SKM-1 (cell line): ENCODE data around the gene ZNF423.

Experiments used
- DNase-seq: peaks from one replicate; lab custom pipeline; 2025; ENCODE audit not compliant: unreplicated experiment; lab: John Stamatoyannopoulos, UW

ZNF423 gene

DNA sequence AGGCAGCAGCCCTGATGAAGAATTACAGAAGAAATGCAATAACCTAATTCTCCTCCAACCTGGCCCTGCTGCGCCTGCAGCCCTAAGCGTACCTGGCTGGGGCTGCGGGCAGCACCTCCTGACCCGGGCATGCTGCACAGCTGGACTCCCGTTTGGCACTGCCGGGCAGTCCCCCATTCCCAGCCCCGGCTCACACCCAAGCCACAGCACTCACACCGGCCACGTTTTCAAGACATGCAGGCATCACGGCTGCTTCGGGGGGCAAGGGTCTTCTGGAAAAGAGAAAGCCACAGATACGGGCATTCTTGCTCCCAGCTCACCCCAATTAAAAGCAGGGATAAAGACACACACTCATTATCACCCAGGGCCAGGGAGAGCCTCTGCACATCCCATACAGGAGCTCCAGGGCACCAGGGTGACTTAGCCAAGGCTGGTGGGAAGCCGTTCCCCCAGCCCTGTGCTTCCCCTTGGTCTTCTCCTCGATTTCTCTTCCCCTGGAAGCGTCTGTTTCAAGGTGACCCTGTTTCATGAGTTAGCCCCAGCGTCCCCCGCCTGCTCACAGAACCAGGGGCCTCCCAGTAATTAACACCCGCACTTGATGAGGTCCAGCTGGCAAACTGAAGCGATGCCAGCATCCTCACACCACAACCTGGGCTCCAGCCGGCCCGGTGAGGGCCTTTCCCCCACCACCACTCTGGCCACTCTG lies 265.6 kb downstream of the ZNF423 start:
- DNase-seq: no peak

DNA sequence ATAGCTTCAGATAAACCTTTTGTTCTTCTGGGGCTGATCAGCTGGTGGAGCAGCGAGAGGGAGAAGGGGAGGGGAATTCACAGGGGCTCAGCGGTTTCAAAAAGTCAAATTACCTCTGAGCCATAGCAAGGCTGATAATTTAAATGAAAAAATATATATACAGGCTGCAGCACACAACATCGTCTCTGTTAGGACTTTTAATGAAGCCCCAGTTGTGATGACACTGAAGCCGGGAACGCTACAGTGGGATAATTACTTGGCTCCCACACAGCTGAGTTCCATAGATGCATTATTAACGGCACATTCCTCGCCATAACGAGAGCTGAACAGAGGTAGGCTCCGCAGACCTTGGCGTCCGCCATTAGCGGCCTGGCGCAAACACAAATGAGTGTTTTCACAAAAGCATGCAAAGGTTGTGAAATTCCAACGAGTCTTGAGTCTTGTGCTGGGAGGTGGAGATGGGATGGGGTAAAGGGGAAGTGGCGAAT lies 266.3 kb downstream of the ZNF423 start:
- no peak for DNase-seq

DNA sequence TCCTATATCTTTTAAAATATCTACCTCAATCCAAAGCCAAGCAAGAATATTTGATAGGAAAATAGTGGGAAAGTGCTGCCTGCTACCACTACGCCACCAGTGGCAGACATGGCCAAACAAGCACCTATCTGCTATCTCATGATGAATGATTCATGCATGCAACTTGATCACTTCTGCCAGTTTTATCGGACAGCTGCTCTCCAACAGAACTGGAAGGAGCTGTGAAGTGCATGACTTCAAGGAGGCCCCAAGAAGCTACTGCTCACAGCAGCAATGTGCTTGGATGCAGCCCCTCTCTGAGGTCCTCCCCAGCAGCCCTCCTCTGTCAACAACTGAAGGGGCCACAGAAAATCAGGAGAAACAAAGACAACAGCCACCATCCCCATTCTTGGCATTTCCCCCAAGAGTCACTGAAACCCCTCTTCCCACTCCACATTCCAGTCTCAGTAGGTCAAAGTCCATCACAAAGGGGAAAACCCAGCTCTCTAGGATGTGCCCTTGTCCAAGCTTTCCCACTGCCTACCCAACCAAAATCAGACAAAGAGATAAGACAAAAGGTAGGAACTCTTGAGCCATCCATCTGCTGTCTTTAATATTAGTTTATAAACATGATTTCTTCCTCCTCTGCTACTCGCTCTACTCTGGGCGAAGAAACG lies 267.1 kb downstream of the ZNF423 start:
- no peak for DNase-seq

DNA sequence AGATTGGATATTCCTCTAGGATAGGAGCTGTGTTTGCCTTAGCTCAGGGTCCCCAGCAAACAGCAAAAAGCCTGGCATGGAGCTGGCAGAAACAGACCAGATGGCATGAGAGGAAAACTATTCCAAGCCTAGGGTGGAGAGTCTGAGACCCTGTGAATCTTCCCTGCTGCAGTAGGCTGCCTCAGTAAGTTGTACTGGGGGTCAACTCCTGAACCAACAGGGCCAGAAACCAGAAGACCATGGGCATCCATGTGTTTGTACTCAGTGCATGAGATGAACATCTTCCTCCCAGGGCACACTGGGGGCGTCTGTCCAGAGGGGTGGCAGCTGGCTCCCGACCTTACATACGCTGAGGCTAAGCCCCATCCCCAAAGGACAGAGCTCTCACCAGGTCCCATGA lies 267.9 kb downstream of the ZNF423 start:
- no peak for DNase-seq

DNA sequence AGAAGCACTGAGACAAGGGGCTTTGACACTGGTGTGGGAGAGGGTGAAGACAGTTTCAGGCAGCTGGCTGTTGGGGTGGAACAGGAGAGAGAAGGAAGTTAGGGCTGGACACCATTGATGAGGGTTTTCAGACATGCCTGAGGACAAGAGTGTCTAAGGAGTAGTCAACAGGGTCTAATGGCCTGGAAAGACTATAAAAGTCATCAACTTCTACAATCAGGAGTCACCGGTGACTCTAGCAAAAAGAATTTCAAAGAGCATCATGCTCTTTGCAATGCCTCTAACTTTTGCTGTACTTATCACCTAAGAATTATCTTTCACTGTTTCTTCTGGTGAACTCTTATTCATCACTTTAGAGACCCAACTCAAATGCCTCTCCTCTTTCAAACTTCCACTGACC lies 268.4 kb downstream of the ZNF423 start:
- no peak for DNase-seq

DNA sequence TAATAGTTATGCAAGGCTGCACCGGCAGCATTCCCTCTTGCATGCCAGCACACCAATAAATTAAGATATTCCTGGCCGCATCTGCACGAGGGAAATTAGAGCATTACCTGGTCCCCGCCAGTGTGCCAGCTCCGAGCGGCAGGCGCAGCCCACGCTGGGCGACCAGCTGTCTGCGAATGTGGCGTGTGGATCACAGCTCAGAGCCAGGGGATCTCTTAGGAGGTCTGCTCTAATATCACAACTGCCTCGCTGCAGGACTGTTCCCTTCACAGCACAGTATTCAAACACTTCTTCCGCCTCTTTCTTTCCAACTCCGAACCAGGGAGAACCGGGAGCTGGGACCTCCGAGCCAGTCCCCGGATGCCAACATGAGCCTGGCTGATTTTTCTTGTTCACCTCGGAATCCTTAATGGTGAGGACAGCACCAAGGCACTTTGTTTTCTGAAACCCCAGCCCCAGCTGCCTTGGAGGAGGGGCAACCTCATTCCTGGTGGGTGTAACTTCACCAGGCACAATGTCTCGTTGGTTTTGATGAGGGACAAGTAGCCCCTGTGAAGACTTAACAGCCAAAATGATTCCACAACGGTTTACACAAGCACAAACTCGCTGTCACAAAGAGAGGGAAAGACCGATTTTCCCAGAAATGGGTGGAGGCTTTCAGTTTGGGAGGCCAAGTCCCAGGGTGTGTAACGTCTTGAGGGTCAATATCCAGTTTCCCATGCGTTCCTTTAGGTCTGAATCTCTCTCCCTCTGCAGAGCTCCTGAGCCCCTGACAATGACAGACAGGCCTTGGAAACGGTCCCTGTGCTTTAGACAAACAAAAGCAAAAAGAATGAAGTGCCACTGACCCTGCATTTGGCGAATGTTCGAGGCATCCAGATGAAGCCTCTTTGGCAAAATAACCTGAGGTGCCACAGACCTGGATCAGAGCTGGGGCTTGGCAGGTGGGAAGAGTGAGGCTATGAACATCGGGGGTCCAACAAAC lies 269.2 kb downstream of the ZNF423 start:
- no peak for DNase-seq

DNA sequence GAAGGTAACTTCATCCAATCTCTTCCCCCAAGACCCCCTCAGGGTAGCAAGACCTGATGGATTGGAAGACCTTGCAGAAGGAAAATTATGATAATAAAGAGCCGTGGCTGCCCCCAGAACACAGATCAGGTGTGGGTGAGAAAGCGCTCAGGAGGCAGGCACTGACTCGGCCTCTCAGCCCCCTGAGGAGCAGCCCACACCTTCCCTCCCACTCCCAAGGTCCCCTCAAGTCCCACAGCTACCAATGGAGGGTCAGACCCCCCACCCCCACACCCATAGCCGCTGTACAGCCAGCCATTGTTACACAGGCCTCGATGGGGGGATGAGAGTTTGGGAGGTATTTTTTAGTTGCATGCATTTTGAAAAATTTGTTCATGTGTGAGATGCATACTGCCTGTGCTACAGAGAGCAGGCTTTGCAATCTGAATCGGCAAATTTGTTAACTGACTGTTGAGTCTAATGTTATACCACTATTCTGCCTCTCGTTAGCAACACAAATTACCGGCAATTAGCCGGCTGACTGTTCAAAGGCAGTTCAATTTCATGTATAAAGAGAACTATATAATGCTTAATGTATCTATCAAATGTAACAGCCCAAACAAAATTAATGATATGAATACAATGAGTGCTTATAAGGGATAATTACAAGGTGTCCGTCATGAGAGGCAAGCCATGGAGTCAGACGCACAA lies 270.6 kb downstream of the ZNF423 start:
- DNase-seq: no peak

DNA sequence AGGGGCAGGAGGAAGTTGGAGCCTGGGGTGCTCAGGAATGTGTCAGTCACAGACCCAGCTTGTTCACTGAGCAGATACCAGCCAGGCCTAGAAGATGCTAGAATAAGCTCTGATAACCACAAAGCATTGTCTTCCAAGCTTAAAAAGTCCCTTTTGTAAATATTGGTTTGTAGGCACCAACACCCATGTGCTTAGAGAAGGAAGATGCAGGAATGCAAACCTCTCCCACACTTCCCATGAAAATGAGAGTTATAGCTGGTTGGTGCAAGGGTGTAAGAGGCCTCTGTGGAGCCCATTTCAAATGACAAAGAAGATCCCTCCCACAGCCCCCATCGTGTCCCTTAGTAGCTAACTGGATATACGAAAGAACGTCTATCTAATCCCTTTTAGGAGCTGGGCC lies 272.0 kb downstream of the ZNF423 start:
- no peak for DNase-seq

DNA sequence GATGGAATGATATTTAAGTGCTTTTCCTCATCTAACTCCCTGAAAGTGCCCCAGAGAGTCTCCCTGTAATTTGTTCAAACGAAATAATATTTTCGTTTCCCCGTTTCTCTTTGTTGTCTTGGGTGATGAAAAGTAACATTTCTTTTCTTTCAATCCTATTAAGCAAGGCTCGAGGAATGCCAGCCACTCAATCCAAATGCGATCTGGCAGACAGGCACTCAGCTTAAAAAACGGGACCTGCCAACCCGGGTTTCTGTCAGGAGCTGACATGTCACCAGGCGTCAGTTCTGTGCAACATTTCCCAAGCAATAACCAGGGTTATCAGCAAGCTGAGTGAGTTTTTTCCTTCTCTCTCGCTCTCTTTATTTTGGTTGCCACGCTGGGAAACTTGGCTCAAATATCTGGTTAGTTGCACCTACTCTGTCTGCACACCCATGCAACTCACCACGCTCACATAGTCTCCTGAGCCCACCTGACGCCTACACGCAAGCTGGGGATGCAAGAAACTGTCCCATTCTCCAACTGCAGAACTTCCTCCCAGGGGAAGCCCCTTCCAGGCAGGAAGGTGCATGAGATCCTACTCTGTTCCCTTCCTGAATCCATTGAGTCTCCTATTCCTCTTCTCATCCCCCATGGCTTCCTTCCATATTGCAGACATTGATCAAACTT lies 274.1 kb downstream of the ZNF423 start:
- DNase-seq: no peak

DNA sequence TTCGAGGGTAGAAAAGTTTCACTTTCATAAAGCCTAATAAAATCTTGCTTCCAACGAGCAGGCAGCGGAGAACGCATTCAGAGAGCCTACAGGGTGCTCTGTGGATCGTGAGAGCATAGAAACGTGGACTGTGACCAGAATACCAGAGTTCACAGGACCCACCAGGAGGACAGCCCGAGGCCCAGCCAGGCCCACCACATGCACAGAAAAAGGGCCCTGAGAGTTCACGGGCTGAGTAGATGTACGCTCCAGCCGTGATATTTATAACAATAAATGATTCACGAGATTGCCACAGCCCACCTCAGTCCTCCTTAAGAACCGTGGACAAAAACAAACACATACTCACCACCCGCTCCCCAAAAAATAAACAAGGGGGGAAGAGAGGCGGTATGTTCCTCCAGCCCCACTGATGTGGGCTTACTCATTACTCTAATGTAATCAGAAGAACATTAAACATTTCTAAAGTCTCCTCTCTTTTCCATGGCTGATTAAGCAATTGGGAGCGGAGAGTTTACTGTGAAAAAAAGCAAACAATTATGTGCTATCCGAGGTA lies 275.1 kb downstream of the ZNF423 start:
- DNase-seq: no peak

DNA sequence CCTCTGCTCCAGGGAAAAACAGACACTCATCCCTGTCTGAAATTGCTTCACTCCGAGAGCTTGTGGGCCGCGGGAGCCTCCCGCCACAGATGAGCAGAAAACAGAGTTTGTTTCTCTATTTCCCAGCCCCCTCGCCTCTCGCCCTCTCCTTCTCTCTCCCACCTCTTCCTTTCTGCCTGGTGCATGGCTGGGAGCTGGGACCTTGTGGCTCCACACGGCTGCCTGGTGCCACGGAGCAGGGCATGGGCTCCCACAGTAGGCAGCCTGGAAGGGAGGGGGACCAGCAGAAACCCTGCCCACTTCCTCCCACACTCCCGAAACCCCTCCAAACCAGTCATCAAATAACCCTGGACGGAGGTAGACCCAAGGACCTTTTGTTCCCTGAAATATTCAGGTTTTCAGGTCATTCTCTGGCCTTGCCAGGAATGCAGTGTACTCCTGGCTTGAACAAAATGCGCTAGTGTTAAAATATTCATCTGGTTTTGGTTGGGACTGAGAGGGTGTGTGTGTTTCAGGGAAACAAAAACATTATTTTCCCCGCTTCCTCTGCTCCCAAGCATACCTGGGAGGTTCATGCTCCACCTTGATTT lies 277.4 kb downstream of the ZNF423 start:
- no peak for DNase-seq

DNA sequence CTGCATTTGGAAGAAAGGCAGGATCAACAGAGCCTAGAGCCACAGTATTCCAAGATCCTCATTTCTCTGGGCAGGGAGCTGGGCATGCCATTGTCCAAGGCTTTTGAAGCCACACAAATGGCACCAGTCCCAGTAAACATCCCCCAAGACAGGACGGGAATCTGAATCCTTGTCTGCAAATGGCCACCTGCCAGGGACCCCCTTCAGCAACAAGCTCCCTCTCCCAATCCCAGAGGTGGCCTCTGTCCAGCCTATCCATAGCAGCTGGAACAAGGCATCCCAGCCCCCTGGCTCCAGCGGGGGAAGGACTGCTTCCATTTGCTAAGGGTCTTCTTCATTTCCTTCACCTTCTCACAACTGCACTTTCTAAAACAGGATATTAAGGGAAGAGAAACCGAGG lies 277.9 kb downstream of the ZNF423 start:
- DNase-seq: no peak

DNA sequence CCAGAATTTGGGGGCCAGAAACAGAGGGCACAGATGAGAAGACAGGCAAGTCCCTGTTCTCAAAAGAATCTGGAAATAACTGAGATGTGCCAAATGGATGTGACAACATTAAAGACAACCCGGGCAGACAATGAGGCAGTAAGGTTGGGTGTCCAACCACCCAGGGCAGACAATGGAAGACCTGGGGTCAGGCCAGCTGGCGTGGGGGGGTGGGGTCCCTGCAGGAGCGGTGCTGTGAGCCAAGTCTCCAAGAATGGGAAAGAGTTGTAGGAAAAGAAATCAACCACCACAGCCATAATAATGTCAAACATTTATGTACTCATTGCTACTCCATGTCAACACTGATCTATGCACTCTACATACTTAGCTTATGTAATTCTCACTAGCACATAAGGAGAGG lies 279.0 kb downstream of the ZNF423 start:
- DNase-seq: no peak

DNA sequence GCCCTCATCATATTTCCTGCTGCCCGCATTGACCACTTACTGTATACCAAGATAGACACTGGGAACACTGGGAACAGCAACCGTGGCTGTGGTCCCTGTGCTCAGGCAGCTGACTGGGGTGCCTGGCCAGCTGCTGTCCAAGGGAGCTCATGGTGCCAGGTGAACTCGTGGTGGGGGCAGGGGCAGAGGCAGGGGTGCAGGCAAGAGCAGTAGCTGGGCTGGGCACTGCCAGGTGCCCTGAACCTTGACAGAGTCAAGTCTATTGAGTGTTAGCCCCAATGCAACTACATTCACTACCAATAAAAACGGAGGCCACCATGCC lies 279.8 kb downstream of the ZNF423 start:
- no peak for DNase-seq

DNA sequence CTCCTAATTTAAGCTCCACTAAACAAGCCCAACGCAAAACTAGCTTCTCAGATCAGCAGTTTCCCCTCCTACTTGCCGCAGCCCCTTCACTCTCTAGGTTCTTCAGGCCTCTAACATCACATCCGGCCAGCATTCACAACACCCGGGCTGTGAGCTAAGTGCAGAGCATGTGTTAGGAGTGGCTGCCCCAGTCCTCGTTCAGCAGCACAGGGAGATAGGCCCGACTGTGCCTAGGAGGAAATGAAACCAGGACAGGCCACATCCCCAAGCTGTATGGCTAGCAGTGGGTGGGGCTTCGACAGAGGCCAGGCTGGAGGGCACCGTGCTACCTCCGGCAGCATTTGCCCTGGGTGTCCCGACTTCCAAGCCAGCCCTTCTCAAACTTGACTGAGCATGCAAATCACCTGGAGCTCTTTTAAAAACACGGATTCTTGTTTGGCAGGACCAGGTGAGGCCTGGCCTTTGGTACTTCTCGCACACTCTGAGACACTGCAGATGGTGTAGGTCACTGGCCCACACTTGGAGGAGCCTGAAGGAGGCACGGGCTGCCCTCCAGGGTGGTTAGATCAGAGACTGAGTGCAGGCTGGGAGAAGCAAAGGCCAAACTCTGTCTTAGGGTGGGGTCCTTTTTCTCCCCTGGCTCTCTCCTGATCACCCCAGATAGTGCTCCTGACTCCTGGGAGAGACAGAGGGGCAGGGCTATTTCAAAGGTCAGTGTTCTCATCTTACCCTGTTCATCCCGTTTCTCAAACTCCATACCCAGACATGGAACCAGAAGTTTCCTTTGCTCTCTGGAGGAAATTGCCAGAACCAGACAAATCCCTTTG lies 280.4 kb downstream of the ZNF423 start:
- DNase-seq: peak; percentile 58

DNA sequence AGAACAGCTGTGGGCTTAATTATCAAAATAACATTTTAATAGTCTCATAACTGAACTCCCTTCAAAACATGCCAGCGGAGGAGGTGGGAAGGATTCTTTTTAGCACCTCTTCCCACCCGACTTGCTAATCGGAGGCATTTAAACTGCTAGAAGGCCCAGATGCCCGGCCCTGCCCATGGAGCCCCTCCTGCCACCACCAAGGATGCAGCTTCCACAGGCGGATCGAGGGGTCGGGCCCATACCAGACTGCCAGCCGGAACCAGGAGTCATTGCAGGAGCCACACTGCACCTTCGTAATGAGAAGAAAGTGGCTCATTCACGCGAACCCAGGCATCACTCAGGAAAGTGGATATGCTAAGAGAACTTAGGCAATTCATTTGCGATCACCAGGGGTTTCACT lies 281.1 kb downstream of the ZNF423 start:
- no peak for DNase-seq

DNA sequence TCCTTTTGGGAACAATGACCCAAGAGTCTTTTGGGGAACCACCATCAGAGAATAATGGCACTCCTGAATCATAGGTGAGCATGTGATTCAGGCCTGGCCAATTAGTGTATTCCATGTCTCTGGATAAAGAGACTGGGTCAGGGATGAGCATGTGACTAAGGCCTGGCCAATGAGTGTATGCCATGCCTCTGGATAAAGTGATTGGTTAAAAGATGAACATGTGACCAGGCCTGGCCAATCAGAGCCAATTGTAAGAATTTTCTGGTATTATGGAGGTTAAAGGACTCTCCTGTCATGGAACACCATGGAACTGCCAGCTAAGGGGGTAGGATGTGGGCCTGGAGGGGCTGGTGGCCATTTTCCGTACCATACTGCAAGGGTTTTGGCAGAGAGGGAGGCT lies 288.0 kb downstream of the ZNF423 start:
- no peak for DNase-seq

DNA sequence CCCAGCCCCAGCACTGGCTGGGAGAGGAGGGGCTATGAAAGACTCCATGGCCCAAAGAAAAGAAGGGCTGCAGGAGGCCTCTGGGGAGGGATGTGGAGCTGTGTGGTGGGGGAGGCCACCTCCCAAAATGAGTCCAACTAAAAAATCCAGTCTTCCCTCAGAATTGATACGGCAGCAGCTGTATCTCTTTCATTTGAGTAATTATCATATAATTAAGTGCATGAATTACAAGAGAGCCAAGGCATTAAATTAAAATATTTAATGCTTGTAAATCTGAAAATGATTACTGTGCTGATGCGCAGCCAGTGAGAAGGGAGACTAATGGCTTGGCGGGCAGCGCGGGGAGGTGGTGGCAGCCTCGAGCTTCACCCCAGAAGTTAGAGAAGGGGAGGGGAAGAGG lies 289.5 kb downstream of the ZNF423 start:
- DNase-seq: no peak
